ENCODE measurements around the gene WAPL. TPM values are rescaled to one million over a fixed set of nuclear protein-coding genes. Genes with fewer than 3 reads are reported as not detected.

WAPL gene
- total RNA-seq, 1 donor from 2014 or later, result 43.2 TPM

DNA sequence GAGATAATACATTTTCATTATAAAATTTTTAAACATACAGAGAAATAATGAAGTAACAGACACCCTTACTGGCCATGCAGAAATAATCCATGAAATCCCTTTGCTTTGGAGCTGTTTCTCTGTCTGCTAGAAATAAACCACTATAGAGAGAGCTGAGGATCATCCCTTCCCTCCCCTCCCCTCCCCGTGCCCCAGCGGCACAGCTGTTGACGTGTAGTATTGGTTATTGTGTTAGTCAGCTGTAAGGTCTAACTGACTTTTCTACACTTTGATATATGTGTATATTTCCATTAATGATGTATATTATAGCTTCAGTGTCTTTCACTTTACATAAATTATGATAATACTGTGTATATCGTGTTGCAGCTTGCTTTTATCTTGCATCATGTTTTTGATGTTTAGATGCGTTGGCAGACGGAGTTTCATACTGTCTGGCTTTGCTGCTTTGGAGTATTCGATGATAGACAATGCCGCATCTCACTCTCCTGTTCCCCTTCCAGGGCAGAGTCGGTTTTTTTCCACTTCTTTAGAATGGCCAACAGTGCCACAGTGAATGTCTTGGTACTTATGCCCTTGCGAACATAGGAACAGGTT lies 127.6 kb downstream of the WAPL start:
- Histone ChIP-seq H3K9me3 (ENCODE audit: insufficient read depth, low read depth, low read length) (no peaks in the 10 kb centered on the region), H3K36me3 (ENCODE audit: insufficient read depth, low read length) (no peaks in the 10 kb centered on the region), H3K9ac (ENCODE audit: low read length) (no peak overlapping the region), H3K4me2 (ENCODE audit: low read length) (no peak overlapping the region), H3K4me1 (ENCODE audit: insufficient read depth, low read length) (peaks cover 4% of the 10 kb centered on the region), H4K20me1 (ENCODE audit: insufficient read depth, low read length) (no peaks in the 10 kb centered on the region), H2AFZ (ENCODE audit: low read depth, low read length) (no peak overlapping the region), H3K4me3 (ENCODE audit: insufficient read depth, low read depth, low read length) (no peak overlapping the region), H3K27ac (ENCODE audit: low read depth, low read length) (no peak overlapping the region), H3K27me3 (ENCODE audit: insufficient read depth, low read length) (peaks cover 8% of the 10 kb centered on the region), H3K79me2 (ENCODE audit: insufficient read depth, low read length) (no peaks in the 10 kb centered on the region)
- H3K36me3 Mint-ChIP-seq (ENCODE audit: low read depth, unreplicated experiment), result no peaks in the 10 kb centered on the region
- no peaks in the 10 kb centered on the region for H3K4me1 Mint-ChIP-seq (ENCODE audit: low read depth, unreplicated experiment)
- no peak for FAIRE-seq
- no peak for TF ChIP-seq EZH2 (IDR thresholded peaks at IDR 0.05; ENCODE audit: insufficient read depth, low read length)
- TF ChIP-seq, protein P1, sequence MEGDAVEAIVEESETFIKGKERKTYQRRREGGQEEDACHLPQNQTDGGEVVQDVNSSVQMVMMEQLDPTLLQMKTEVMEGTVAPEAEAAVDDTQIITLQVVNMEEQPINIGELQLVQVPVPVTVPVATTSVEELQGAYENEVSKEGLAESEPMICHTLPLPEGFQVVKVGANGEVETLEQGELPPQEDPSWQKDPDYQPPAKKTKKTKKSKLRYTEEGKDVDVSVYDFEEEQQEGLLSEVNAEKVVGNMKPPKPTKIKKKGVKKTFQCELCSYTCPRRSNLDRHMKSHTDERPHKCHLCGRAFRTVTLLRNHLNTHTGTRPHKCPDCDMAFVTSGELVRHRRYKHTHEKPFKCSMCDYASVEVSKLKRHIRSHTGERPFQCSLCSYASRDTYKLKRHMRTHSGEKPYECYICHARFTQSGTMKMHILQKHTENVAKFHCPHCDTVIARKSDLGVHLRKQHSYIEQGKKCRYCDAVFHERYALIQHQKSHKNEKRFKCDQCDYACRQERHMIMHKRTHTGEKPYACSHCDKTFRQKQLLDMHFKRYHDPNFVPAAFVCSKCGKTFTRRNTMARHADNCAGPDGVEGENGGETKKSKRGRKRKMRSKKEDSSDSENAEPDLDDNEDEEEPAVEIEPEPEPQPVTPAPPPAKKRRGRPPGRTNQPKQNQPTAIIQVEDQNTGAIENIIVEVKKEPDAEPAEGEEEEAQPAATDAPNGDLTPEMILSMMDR (IDR thresholded peaks at IDR 0.05; ENCODE audit: insufficient read depth, low read depth, low read length), result no peak
- peaks cover 39% of the 10 kb centered on the region for H3K27me3 Mint-ChIP-seq (ENCODE audit: low read depth, unreplicated experiment)
- no peaks in the 10 kb centered on the region for H3K9me3 Mint-ChIP-seq (ENCODE audit: unreplicated experiment)
- no peak overlapping the region for H3K27ac Mint-ChIP-seq (ENCODE audit: unreplicated experiment)
- no peak overlapping the region for H3K4me3 Mint-ChIP-seq (ENCODE audit: unreplicated experiment)
- no peak for DNase-seq (ENCODE audit: low read depth)

GRCh38 chr10:86393362-86393761 lies 128.2 kb downstream of the WAPL start:
- Histone ChIP-seq H3K79me2 (ENCODE audit: insufficient read depth, low read length) (no peaks in the 10 kb centered on the region), H3K4me2 (ENCODE audit: low read length) (no peak overlapping the region), H3K27me3 (ENCODE audit: insufficient read depth, low read length) (peaks cover 8% of the 10 kb centered on the region), H3K4me1 (ENCODE audit: insufficient read depth, low read length) (peaks cover 4% of the 10 kb centered on the region), H3K4me3 (ENCODE audit: insufficient read depth, low read depth, low read length) (no peak overlapping the region), H3K9me3 (ENCODE audit: insufficient read depth, low read depth, low read length) (no peaks in the 10 kb centered on the region), H4K20me1 (ENCODE audit: insufficient read depth, low read length) (no peaks in the 10 kb centered on the region), H2AFZ (ENCODE audit: low read depth, low read length) (no peak overlapping the region), H3K36me3 (ENCODE audit: insufficient read depth, low read length) (no peaks in the 10 kb centered on the region), H3K27ac (ENCODE audit: low read depth, low read length) (no peak overlapping the region), H3K9ac (ENCODE audit: low read length) (no peak overlapping the region)
- H3K4me1 Mint-ChIP-seq (ENCODE audit: low read depth, unreplicated experiment), result no peaks in the 10 kb centered on the region
- TF ChIP-seq, protein P1 (IDR thresholded peaks at IDR 0.05; ENCODE audit: insufficient read depth, low read depth, low read length), result no peak
- TF ChIP-seq EZH2 (IDR thresholded peaks at IDR 0.05; ENCODE audit: insufficient read depth, low read length), result no peak
- no peak overlapping the region for H3K27ac Mint-ChIP-seq (ENCODE audit: unreplicated experiment)
- H3K9me3 Mint-ChIP-seq (ENCODE audit: unreplicated experiment), result peaks cover under 1% of the 10 kb centered on the region
- H3K36me3 Mint-ChIP-seq (ENCODE audit: low read depth, unreplicated experiment), result no peaks in the 10 kb centered on the region
- DNase-seq (ENCODE audit: low read depth) (no peak), FAIRE-seq (no peak)
- no peak overlapping the region for H3K4me3 Mint-ChIP-seq (ENCODE audit: unreplicated experiment)
- H3K27me3 Mint-ChIP-seq (ENCODE audit: low read depth, unreplicated experiment), result peaks cover 40% of the 10 kb centered on the region

- H4K20me1 ChIP-seq (ENCODE audit: insufficient read depth, low read length), result no peaks in the 10 kb centered on the region
- DNase-seq (ENCODE audit: low read depth) (no peak), FAIRE-seq (no peak)
- Mint-ChIP-seq H3K9me3 (ENCODE audit: unreplicated experiment) (peaks cover 3% of the 10 kb centered on the region), H3K27ac (ENCODE audit: unreplicated experiment) (peak overlapping the region; percentile 53), H3K27me3 (ENCODE audit: low read depth, unreplicated experiment) (peaks cover 45% of the 10 kb centered on the region), H3K4me1 (ENCODE audit: low read depth, unreplicated experiment) (no peaks in the 10 kb centered on the region), H3K36me3 (ENCODE audit: low read depth, unreplicated experiment) (no peaks in the 10 kb centered on the region), H3K4me3 (ENCODE audit: unreplicated experiment) (no peak overlapping the region)
- no peak overlapping the region for H2AFZ ChIP-seq (ENCODE audit: low read depth, low read length)
- no peak overlapping the region for H3K4me3 ChIP-seq (ENCODE audit: insufficient read depth, low read depth, low read length)
- no peak overlapping the region for H3K4me2 ChIP-seq (ENCODE audit: low read length)
- H3K79me2 ChIP-seq (ENCODE audit: insufficient read depth, low read length), result no peaks in the 10 kb centered on the region
- H3K27ac ChIP-seq (ENCODE audit: low read depth, low read length), result no peak overlapping the region
- TF ChIP-seq, protein P1 (IDR thresholded peaks at IDR 0.05; ENCODE audit: insufficient read depth, low read depth, low read length), result no peak
- TF ChIP-seq EZH2 (IDR thresholded peaks at IDR 0.05; ENCODE audit: insufficient read depth, low read length), result no peak
- H3K36me3 ChIP-seq (ENCODE audit: insufficient read depth, low read length), result no peaks in the 10 kb centered on the region
- H3K9ac ChIP-seq (ENCODE audit: low read length), result no peak overlapping the region
- H3K27me3 ChIP-seq (ENCODE audit: insufficient read depth, low read length), result peaks cover 8% of the 10 kb centered on the region
- no peaks in the 10 kb centered on the region for H3K9me3 ChIP-seq (ENCODE audit: insufficient read depth, low read depth, low read length)
- H3K4me1 ChIP-seq (ENCODE audit: insufficient read depth, low read length), result peaks cover 4% of the 10 kb centered on the region
These were observed 128.9 kb downstream of the WAPL start for GRCh38 chr10:86392723-86393094.
